HepG2 (cell line): ENCODE data around the gene PRKD2. TPM values are rescaled to one million over a fixed set of nuclear protein-coding genes. Genes with fewer than 3 reads are reported as not detected.

Source experiments
- ATAC-seq: fragments of 200-7000 bp; cut with Tn5 transposase; 3 replicates; pipeline ENCODE4 v1.9.1; 2020; ENCODE audit warnings: mild to moderate bottlenecking, moderate library complexity
- BruUV-seq: library from RNA; stranded (reverse); fragments of 400-500 nt; replicated peaks from 2 replicates; lab custom pipeline; 2021; lab: Mats Ljungman, UMichigan
- CTCF ChIA-PET: fragments of 300-600 bp; formaldehyde crosslinking; extraction: SDS; loops from one replicate; lab custom pipeline; 2021; ENCODE audit warnings: low total read pairs, inconsistent platforms, low intra/inter-chr PET ratio; lab: Yijun Ruan, JAX
- POLR2A ChIA-PET: fragments of 350-600 bp; sonication (Branson Sonifier 250); formaldehyde crosslinking; loops from one replicate; lab custom pipeline; 2020; ENCODE audit warnings: antibody characterized with exemption, inconsistent platforms; lab: Yijun Ruan, JAX
- DNase-seq: peaks from one replicate; pipeline ENCODE4 v3.0.0-alpha.2; 2015; ENCODE audit warnings: low spot score
- FAIRE-seq: peaks from 3 replicates; lab custom pipeline; 2011; peaks lifted over from hg19 to GRCh38; lab: Jason Lieb, UNC
- H2AFZ ChIP-seq: one replicate; pipeline ENCODE4 v1.6.1; 2011; ENCODE audit warnings: low read length, inconsistent platforms
- H3K27ac ChIP-seq: fragments of 300-600 bp; 3 replicates; pipeline ENCODE4 v1.8.0; 2011; ENCODE audit warnings: mixed run types, mild to moderate bottlenecking, mixed read lengths, low read length, inconsistent platforms; ENCODE audit not compliant: insufficient read depth; ENCODE audit errors: extremely low read length
- H3K27me3 ChIP-seq, 2 experiments: fragments of 200-600 bp in 1 of 2; 2 replicates in 1 of 2; 3 replicates in 1 of 2; pipeline versions ENCODE4 v1.6.0 to v1.8.0; 2011; ENCODE audit warnings: low read length in 2 of 2, mild to moderate bottlenecking in 2 of 2, moderate library complexity in 2 of 2, inconsistent platforms in 1 of 2; ENCODE audit not compliant: insufficient read depth in 2 of 2, control insufficient read depth in 1 of 2
- H3K36me3 ChIP-seq, 2 experiments: fragments of 200-600 bp in 1 of 2; replicated peaks in 1 of 2; 2 replicates in 1 of 2; 3 replicates in 1 of 2; pipeline versions ENCODE4 v1.5.1 to v1.8.0; 2011; ENCODE audit warnings: low read length in 2 of 2, inconsistent platforms in 1 of 2; ENCODE audit not compliant: insufficient read depth in 2 of 2, control insufficient read depth in 1 of 2
- H3K4me1 ChIP-seq: 2 replicates; pipeline ENCODE4 v1.5.1; 2012; ENCODE audit warnings: low read length, inconsistent platforms; ENCODE audit not compliant: insufficient read depth
- H3K4me2 ChIP-seq: 2 replicates; pipeline ENCODE4 v1.6.0; 2011; ENCODE audit warnings: low read depth, low read length, inconsistent platforms
- H3K4me3 ChIP-seq, 3 experiments: fragments of 200-600 bp in 1 of 3; sonication (generic), shearing (Covaris generic) in 1 of 3; replicated peaks in 1 of 3; 2 replicates each; pipeline ENCODE4 v1.5.1; 2011 to 2016; ENCODE audit warnings: low read length in 3 of 3, inconsistent platforms in 2 of 3, low read depth in 2 of 3, mild to moderate bottlenecking in 2 of 3, control low read depth in 1 of 3, mixed read lengths in 1 of 3; ENCODE audit not compliant: insufficient read depth in 1 of 3
- H3K79me2 ChIP-seq: one replicate; pipeline ENCODE4 v1.6.1; 2011; ENCODE audit warnings: low read length, inconsistent platforms; ENCODE audit not compliant: insufficient read depth
- H3K9ac ChIP-seq: 2 replicates; pipeline ENCODE4 v1.6.0; 2011; ENCODE audit warnings: mild to moderate bottlenecking, low read depth, low read length, inconsistent platforms; ENCODE audit not compliant: insufficient read depth
- H3K9me3 ChIP-seq: 2 replicates; pipeline ENCODE4 v1.5.1; 2012; ENCODE audit warnings: mild to moderate bottlenecking, low read length
- H4K20me1 ChIP-seq: 2 replicates; pipeline ENCODE4 v1.6.0; 2011; ENCODE audit warnings: inconsistent platforms, mild to moderate bottlenecking, low read length, moderate library complexity; ENCODE audit not compliant: insufficient read depth
- CEBPZ ChIP-seq: IDR thresholded peaks from 2 replicates; pipeline ENCODE4 v1.6.1; 2012; ENCODE audit warnings: low read length, improper control_type of control experiment
- FOXA1 ChIP-seq, 2 experiments: fragments of 450-650 bp in 1 of 2; sonication (generic) in 1 of 2; formaldehyde crosslinking in 1 of 2; IDR thresholded peaks; 2 replicates each; pipeline versions ENCODE4 v1.4.0 to v1.6.1; 2016 to 2020; ENCODE audit warnings: missing genetic modification reagents in 1 of 2
- PLRG1 ChIP-seq: fragments of 450-650 bp; conservative IDR thresholded peaks from 2 replicates; pipeline ENCODE4 v1.6.1; 2016
- RFX3 ChIP-seq: IDR thresholded peaks from 2 replicates; pipeline ENCODE4 v1.6.1; 2016; ENCODE audit warnings: missing biosample characterization, missing genetic modification reagents
- TBL1XR1 ChIP-seq: fragments of 150-350 bp; IDR thresholded peaks from 2 replicates; pipeline ENCODE4 v1.6.1; 2014; ENCODE audit warnings: borderline replicate concordance, low read length; ENCODE audit not compliant: partially characterized antibody
- TEAD2 ChIP-seq: sonication (generic); formaldehyde crosslinking; IDR thresholded peaks from 2 replicates; pipeline ENCODE4 v1.9.0; 2021; ENCODE audit warnings: missing genetic modification reagents
- ZHX1 ChIP-seq: sonication (generic); formaldehyde crosslinking; IDR thresholded peaks from 2 replicates; pipeline ENCODE4 v1.8.1; 2022; ENCODE audit warnings: low read depth, mild to moderate bottlenecking, missing genetic modification reagents
- ZNF138 ChIP-seq: sonication (generic); formaldehyde crosslinking; IDR thresholded peaks from 2 replicates; pipeline ENCODE4 v1.5.0; 2020; ENCODE audit warnings: mild to moderate bottlenecking, low read depth, missing genetic modification reagents
- ZNF263 ChIP-seq: sonication (generic); formaldehyde crosslinking; IDR thresholded peaks from 2 replicates; pipeline ENCODE4 v1.4.0; 2020; ENCODE audit warnings: missing genetic modification reagents
- ZNF362 ChIP-seq: sonication (generic); formaldehyde crosslinking; IDR thresholded peaks from 2 replicates; pipeline ENCODE4 v1.4.0; 2020; ENCODE audit warnings: missing genetic modification reagents, mild to moderate bottlenecking, borderline replicate concordance
- ZNF382 ChIP-seq: sonication (generic); formaldehyde crosslinking; IDR thresholded peaks from 2 replicates; pipeline ENCODE4 v1.5.0; 2020; ENCODE audit warnings: missing genetic modification reagents, mild to moderate bottlenecking, borderline replicate concordance
- ZSCAN20 ChIP-seq: sonication (generic); formaldehyde crosslinking; IDR thresholded peaks from 2 replicates; pipeline ENCODE4 v1.4.0; 2020; ENCODE audit warnings: missing genetic modification reagents, mild to moderate bottlenecking, borderline replicate concordance
- WGBS: methylation state at CpG from one replicate; pipeline ENCODE4 v1.1.6; 2017; ENCODE audit warnings: low lambda C conversion rate; 5-methylcytosine and 5-hydroxymethylcytosine counted together
- in situ Hi-C: cut with HindIII; loops from 2 replicates; pipeline ENCODE4 v1.10.0; 2017; ENCODE audit warnings: low pct_unique_long_range_greater_than_20kb; ENCODE audit not compliant: extremely low pct_ligation_motif_present
- intact Hi-C: fragments of 100-400 bp; cut with micrococcal nuclease; formaldehyde crosslinking; loops from one replicate; pipeline ENCODE4 v1.10.0; 2022; ENCODE audit not compliant: unreplicated experiment
- polyA plus RNA-seq, 8 experiments: library from polyadenylated mRNA; depleted of rRNA in 3 of 8; stranded (reverse) in 7 of 8; unstranded in 1 of 8; fragments of >200 nt; fragmentation: Illumina TruSeq in 4 of 8; extraction: Trizol in 4 of 8; gene quantifications; 2 replicates each; pipeline versions ENCODE4 v1.2.1 to v1.2.3, GENCODE V29; 2011 to 2016; ENCODE audit warnings: low read depth in 4 of 8, missing spikeins in 1 of 8, mixed read lengths in 1 of 8; ENCODE audit not compliant: insufficient read depth in 1 of 8
- total RNA-seq, 5 experiments: library from RNA; depleted of rRNA; stranded (reverse); fragments of >200 nt; fragmentation: Illumina TruSeq; extraction: Trizol; gene quantifications; 2 replicates each; pipeline ENCODE4 v1.2.3, GENCODE V29; 2016; ENCODE audit warnings: low read depth in 1 of 5

Gene PRKD2
- total and polyA plus RNA-seq, 2 of the 13 experiments (the other 11 are each of a cell fraction or from before 2014, with no cell fraction given) = 6.7 to 7.3 TPM

DNA sequence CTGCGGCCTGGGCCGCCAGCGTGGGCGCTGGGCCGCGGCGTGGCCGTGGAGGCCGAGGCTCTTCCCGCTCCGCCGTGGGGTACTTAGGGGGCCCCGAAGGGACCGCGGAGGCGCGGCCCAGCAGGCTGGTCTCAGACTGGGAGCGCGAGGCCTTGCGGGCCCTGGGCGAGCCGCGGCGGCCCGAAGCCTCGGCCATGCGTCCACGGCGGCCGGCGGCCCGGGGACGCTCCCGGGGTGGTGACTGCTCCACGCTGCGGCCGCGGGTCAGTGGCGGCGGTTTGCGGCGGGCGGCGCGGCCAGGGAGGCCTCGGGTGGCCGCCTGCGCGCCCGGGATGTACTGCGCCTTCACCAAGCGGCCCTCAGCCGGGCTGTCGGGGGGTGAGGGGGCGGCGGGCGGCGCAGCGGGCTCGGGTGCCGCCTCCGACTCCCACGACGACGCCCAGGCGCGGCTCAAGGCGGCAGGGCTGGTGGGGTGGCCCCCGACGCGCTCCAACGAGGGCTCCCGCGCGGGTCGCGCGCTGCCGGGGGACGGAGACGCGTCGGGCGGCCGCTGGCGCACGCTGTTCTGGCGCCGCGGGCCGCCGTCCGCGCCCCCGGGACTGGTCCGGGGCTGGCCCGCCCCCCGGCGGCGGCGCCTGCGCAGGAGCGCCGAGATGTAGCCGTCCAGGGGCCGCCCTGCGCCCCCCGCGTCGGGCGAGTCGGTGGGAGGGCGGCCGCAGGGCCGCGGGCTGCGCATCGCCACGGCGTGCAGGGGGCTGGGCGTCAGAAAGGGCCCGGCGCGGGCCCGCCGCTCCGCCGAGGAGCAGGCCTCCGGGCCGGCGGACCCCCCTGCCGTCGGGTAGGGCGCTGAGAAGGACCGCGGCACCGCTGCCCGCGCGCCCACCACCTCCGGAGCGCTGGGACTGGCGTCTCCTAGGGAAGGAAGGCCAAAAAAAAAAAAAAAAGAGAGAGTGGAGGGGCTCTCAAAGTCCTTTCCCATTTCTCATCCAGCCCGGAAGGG lies 67.7 kb downstream of the PRKD2 start:
- Histone ChIP-seq H3K4me2 (no peak overlapping the region), H4K20me1 (no peaks in the 10 kb centered on the region), H3K36me3 (no peaks in the 10 kb centered on the region), H3K27me3 (peaks cover 0 to 6% of the 10 kb centered on the region in 2 experiments; a peak in 1 of 5 replicates), H3K27ac (no peak overlapping the region), H3K79me2 (no peaks in the 10 kb centered on the region), H3K9me3 (no peaks in the 10 kb centered on the region), H3K4me3 (no peak overlapping the region), H3K9ac (no peak overlapping the region), H3K4me1 (peaks cover 14% of the 10 kb centered on the region), H2AFZ (no peak overlapping the region)
- intact Hi-C loops (no loop called here), in situ Hi-C loops (no loop called here)
- ChIA-PET POLR2A (no interaction called here), CTCF (no interaction called here)
- 76% methylated on average over 36 of the region's 144 CpGs for WGBS
- BruUV-seq = no TSS peak
- ATAC-seq (no peak), DNase-seq (no peak), FAIRE-seq (no peak)
- TF ChIP-seq ZNF362 (CRISPR knock-in tag) (no peak), ZHX1 (no peak), RFX3 (CRISPR knock-in tag) (no peak), ZNF263 (CRISPR knock-in tag) (no peak), TEAD2 (CRISPR knock-in tag) (no peak), ZNF382 (CRISPR knock-in tag) (no peak), CEBPZ (no peak), TBL1XR1 (no peak), ZNF138 (no peak), ZSCAN20 (CRISPR knock-in tag) (no peak), PLRG1 (no peak), FOXA1 (IDR thresholded peaks at IDR 0.05) (no peak), FOXA1 (CRISPR knock-in tag; IDR thresholded peaks at IDR 0.05) (no peak)
